Activated naive CD8-positive, alpha-beta T cell treated with anti-CD3 and anti-CD28 coated beads, Interleukin-2, amount 50 U/mL, for 24 hours (primary cell): ENCODE data around the gene CACNG3.
"Not testable (repeated sequence)": the region's sequence is repeated elsewhere in the genome, so short reads cannot be mapped to it uniquely, and the experiment has no call there.

Experiments
- ATAC-seq: fragments of 150-1000 bp; cut with Tn5 transposase; one replicate; pipeline ENCODE4 v1.10.0; 2021
- DNase-seq: peaks from one replicate; pipeline ENCODE4 v3.0.0; 2021
- H3K27ac Mint-ChIP-seq: one replicate; pipeline ENCODE4 v1.8.0; 2021; ENCODE audit warnings: mild to moderate bottlenecking, mixed read lengths
- H3K27me3 Mint-ChIP-seq: one replicate; pipeline ENCODE4 v1.8.0; 2021; ENCODE audit warnings: mixed read lengths
- H3K36me3 Mint-ChIP-seq: one replicate; pipeline ENCODE4 v1.8.0; 2021; ENCODE audit warnings: low read depth, mixed read lengths
- H3K4me1 Mint-ChIP-seq: one replicate; pipeline ENCODE4 v1.8.0; 2021; ENCODE audit warnings: mixed read lengths
- H3K4me3 Mint-ChIP-seq: one replicate; pipeline ENCODE4 v1.8.0; 2021; ENCODE audit warnings: mild to moderate bottlenecking, moderate library complexity, mixed read lengths
- H3K9me3 Mint-ChIP-seq: one replicate; pipeline ENCODE4 v1.8.0; 2021; ENCODE audit warnings: mixed read lengths

CACNG3 gene

DNA sequence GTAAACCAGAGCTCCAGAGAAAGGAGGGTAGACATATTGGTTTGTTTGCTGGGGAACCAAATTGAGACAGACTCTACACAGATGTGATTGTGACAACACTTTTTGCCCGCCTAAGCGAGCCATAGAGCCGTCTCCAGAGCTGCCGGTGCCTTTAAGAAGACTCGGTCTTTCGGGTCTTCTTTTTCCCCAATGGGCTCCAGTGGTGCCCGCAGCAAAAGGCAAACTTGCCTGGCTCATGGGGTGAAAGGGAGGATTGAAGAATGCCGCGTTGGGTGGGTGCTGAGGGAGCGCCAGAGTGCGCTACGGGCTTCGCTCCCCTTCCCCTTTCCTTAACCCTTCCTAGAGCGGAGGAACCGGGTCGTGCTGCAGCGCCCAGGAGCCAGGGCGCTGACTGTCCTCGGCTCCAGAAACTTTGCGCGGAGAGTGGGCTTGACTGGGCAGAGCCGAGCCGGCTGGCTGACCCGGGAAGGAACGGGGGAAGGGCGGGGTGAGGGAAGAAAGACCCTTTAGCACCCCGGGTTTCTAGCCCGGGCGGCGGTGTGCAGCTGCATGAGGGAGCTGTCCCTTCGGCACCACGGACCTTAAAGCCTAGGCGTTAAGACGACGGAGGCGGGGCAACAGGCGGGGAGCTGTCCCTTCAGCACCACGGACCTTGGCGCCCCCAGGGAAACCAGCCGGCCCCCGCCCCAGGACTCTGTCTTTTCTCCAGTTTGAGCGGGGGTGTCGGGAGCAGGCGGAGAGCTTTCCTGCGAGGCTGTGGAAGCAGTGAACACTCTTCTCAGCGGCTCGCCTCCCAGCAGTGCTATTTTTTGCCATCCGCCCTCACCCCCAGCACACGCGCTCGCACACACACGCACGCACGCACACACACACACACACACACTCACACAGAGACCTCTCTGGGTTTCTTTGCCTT, at the start of gene CACNG3:
TSS of gene CACNG3 (plus strand) at position 880 of the 916 bp plus-strand sequence. CDS start 420 bp downstream, outside the sequence.
- no peaks in the 10 kb centered on the region for H3K9me3 Mint-ChIP-seq
- no peak within 1 kb of the TSS for H3K4me3 Mint-ChIP-seq
- H3K4me1 Mint-ChIP-seq = no peaks in the 10 kb centered on the region
- no peaks in the 10 kb centered on the region for H3K36me3 Mint-ChIP-seq
- H3K27ac Mint-ChIP-seq = no peak within 1 kb of the TSS
- ATAC-seq = peak; percentile 52
- peaks cover 53% of the 10 kb centered on the region for H3K27me3 Mint-ChIP-seq
- DNase-seq = peak; percentile 65

DNA sequence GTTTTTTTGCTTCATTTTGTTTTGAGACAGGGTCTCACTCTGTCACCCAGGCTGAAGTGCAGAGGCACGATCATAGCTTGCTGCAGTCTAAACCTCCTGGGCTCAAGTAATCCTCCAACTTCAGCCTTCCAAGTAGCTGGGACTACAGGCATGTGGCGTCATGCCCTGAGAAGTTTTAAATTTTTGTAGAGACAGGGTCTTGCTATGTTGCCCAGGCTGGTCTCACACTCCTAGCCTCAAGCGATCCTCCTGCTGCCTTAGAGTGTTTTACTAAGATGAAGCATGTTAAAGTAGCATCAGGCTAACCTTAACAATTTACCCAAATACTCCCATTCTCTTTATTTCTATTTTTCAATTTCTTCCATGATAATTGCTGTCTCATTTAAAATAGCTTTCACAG, 49.2 kb upstream of the CACNG3 start:
- peaks cover 5% of the 10 kb centered on the region for H3K4me1 Mint-ChIP-seq
- no peak for ATAC-seq

DNA sequence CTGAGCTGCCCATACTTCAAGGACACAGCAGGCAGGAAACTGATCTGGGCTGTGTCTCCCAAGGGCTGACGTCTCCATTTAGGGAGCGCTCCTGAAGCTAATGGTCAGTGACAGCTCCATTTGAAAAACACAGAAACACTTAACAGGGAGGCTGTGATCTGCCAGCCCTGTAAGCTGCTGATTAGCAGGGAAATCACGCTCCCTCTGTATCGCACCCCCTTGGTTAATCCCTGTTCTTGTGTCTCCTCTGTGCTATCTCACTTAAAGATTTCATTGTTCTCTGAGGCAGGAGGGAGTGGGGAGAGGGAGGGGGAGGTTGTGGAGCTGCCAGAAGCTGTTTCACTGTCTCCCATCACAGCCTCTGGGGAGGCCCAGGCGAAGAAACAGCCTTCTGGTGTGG, 47.4 kb upstream of the CACNG3 start:
- DNase-seq (no peak), ATAC-seq (no peak)
- Mint-ChIP-seq H3K4me3 (no peak overlapping the region), H3K9me3 (no peaks in the 10 kb centered on the region), H3K4me1 (no peaks in the 10 kb centered on the region), H3K27ac (no peak overlapping the region), H3K27me3 (no peaks in the 10 kb centered on the region), H3K36me3 (peaks cover 42% of the 10 kb centered on the region)

More for the DNA sequence above, 49.2 kb upstream of the CACNG3 start:
- no peak for DNase-seq
- Mint-ChIP-seq H3K27ac (no peak overlapping the region), H3K27me3 (no peaks in the 10 kb centered on the region), H3K4me3 (no peak overlapping the region), H3K36me3 (peaks cover 40% of the 10 kb centered on the region), H3K9me3 (no peaks in the 10 kb centered on the region)

DNA sequence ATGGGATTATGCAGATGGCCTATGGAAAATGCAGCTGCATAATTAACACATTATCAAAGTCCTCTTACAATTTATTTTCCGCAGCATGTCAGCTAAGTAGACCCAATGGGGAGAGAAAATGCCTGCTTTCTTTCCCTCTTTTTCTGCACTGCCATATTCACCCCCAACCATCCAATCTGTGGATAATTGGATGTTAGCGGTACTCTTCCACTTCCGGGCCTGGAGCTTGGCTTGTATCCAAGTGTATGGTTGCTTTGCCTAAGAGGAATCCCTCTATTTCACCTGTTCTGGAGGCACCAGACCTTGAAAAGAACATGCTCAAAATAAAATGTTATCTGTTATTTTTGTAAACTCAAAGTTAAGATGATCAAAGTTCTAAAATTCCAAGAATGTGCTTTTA, 41.1 kb upstream of the CACNG3 start:
- H3K27ac Mint-ChIP-seq = no peak overlapping the region
- H3K36me3 Mint-ChIP-seq = peaks cover 46% of the 10 kb centered on the region
- H3K4me1 Mint-ChIP-seq = no peaks in the 10 kb centered on the region
- ATAC-seq = no peak
- no peaks in the 10 kb centered on the region for H3K9me3 Mint-ChIP-seq
- H3K4me3 Mint-ChIP-seq = no peak overlapping the region
- DNase-seq = no peak
- H3K27me3 Mint-ChIP-seq = no peaks in the 10 kb centered on the region

DNA sequence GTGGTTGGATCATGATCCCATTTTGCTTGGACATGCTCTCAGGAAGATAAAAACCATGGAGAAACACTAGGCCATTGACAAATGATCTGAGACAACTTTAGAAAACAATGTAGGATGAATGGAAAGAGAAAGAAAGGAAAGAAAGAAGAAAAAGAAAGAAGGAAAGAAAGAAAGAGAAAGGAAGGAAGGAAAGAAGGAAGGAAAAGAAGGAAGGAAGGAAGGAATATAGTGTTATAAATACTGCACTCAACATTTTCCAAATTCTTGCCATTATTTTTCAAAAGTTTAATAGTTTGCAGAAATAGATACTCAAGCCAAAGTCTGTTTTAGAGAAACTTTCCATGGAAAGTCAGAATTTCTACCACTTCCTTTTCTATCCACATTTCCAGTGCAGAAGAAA, 39.2 kb upstream of the CACNG3 start:
- ATAC-seq = no peak

DNA sequence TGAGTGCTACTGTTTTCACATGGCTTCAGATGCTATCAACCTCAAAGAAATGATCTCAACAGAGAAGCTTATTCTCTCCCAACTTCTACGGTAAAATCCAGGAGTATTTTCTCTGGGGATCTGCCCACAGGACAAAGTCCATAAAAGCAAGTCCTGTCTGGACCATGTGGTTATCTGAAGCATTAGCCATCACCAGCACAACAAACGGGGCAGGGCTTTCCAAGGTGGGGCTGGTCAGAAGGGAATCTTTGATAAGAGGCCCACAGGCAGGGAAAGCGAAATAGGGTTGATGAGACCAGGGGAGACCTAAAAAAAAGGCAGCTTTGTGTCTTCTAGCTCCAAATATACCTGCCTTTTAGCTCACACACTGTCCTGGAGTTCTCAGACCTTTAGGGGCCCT, 38.7 kb upstream of the CACNG3 start:
- no peak for ATAC-seq
- H3K4me1 Mint-ChIP-seq = no peaks in the 10 kb centered on the region
- no peak for DNase-seq
- peaks cover 59% of the 10 kb centered on the region for H3K36me3 Mint-ChIP-seq
- no peaks in the 10 kb centered on the region for H3K9me3 Mint-ChIP-seq
- H3K4me3 Mint-ChIP-seq = no peak overlapping the region
- H3K27me3 Mint-ChIP-seq = no peaks in the 10 kb centered on the region
- H3K27ac Mint-ChIP-seq = no peak overlapping the region

More for the DNA sequence above, 39.2 kb upstream of the CACNG3 start:
- Mint-ChIP-seq H3K4me3 (no peak overlapping the region), H3K27me3 (no peaks in the 10 kb centered on the region), H3K36me3 (peaks cover 57% of the 10 kb centered on the region), H3K4me1 (no peaks in the 10 kb centered on the region), H3K27ac (no peak overlapping the region), H3K9me3 (no peaks in the 10 kb centered on the region)
- DNase-seq = no peak

DNA sequence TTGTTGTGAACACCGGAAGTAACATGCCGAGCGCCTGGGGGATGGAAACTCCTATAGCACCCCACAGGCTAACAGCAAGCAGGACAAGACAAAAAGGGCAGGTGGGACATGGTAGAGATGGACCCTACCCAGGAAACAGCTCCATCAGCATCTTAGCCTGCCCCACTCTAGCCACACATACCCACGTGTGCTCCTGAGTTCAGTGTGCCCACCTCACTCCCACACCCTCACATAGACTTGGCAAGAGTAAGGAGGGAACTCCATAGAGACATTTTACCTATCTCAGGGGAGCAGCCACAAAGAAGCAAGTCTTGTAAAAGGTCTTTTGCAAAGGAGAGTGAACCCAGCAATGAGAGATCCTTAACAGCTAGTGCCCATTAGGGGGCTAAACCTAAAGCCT, 37.8 kb upstream of the CACNG3 start:
- Mint-ChIP-seq H3K27ac (no peak overlapping the region), H3K4me1 (no peaks in the 10 kb centered on the region), H3K36me3 (peaks cover 59% of the 10 kb centered on the region), H3K27me3 (no peaks in the 10 kb centered on the region), H3K4me3 (no peak overlapping the region), H3K9me3 (peaks cover 4% of the 10 kb centered on the region)
- no peak for DNase-seq
- ATAC-seq = no peak

DNA sequence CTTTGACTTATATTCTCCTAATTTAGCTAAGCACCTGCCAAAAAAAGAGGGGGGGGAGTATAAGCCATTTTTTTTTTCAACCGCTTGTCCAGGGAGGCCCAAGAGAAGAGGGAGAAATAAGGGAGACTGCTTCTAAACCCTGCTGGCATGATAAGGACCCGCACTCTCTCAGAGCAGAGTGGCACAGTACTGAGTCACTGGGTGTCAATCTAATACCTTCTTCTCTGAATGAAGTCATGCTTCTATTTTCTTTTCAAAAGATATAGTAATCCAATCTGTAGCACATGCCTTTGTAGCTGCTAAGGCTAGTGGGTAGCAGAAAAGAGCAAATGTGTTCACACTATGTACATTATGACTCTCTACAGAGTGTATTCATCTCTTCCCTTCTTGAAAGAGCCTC, 34.9 kb upstream of the CACNG3 start:
- peaks cover 7% of the 10 kb centered on the region for H3K9me3 Mint-ChIP-seq
- no peak overlapping the region for H3K4me3 Mint-ChIP-seq
- no peaks in the 10 kb centered on the region for H3K27me3 Mint-ChIP-seq
- ATAC-seq (no peak), DNase-seq (no peak)
- H3K36me3 Mint-ChIP-seq = peaks cover 40% of the 10 kb centered on the region
- H3K4me1 Mint-ChIP-seq = no peaks in the 10 kb centered on the region
- H3K27ac Mint-ChIP-seq = no peak overlapping the region

DNA sequence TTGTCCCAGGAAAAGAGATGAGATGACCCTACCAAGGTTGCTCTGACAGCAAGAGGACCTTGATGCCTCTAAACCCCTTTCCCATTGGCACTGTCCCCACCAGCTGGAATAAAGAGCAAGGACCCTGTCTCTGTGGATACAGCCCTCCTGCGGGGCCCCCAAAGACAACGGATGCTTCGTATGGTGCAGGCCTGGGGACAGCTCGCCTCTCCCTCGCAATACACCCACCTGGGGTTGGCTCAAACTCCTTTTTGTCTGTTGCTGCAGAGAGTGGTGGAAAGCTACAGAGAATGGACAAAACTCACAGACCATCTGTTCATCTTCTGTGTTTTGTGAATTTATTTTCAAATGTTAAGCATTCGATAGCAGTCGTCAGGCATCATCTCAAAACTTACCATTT, 27.6 kb upstream of the CACNG3 start:
- Mint-ChIP-seq H3K36me3 (no peaks in the 10 kb centered on the region), H3K4me3 (no peak overlapping the region), H3K9me3 (peaks cover 1% of the 10 kb centered on the region), H3K27me3 (no peaks in the 10 kb centered on the region), H3K4me1 (no peaks in the 10 kb centered on the region), H3K27ac (no peak overlapping the region)
- DNase-seq (no peak), ATAC-seq (no peak)

DNA sequence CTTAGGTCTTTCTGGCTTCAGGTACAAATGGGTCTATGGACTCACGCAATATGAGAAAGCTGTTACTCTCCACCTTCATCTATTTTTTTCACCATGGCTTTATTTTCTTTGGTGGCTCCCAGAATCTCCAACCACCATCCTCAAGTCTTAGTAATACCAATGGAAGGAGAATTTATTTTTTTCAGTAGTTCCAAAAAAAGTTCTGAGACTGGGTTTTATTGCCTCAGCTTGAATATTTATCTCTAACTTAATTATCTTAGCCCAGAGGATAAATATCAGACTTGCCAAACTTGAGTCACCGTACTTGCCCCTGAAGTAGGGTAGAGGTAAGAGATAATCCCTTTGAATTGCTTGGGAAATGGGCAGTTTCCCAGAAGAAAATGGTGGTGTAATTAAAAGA, 23.2 kb upstream of the CACNG3 start:
- no peaks in the 10 kb centered on the region for H3K4me1 Mint-ChIP-seq
- peaks cover 2% of the 10 kb centered on the region for H3K36me3 Mint-ChIP-seq
- DNase-seq = no peak
- ATAC-seq = no peak
- no peak overlapping the region for H3K4me3 Mint-ChIP-seq
- peaks cover 2% of the 10 kb centered on the region for H3K27me3 Mint-ChIP-seq
- H3K9me3 Mint-ChIP-seq = peaks cover 4% of the 10 kb centered on the region
- H3K27ac Mint-ChIP-seq = no peak overlapping the region

DNA sequence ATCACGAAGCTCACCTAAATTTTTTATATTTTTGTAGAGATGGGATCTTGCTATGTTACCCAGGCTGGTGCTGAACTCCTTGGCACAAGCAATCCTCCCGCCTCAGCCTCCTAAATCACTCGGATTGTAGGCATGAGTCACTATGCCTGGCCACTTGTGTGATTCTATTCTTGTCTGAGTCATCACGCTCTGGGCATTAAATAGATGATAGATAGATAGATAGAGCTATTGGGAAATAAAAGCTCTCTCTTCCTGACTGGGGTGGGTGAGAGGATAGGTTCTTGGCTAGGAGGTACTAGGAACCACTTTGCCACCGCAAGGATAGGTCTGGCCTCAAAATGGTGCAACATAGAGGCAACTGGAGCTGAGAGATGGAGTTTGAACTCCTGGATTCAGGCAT, 21.4 kb upstream of the CACNG3 start:
- DNase-seq = no peak
- Mint-ChIP-seq H3K4me1 (no peaks in the 10 kb centered on the region), H3K36me3 (peaks cover 2% of the 10 kb centered on the region), H3K27me3 (peaks cover 6% of the 10 kb centered on the region), H3K9me3 (peaks cover 19% of the 10 kb centered on the region), H3K27ac (no peak overlapping the region), H3K4me3 (no peak overlapping the region)
- no peak for ATAC-seq

DNA sequence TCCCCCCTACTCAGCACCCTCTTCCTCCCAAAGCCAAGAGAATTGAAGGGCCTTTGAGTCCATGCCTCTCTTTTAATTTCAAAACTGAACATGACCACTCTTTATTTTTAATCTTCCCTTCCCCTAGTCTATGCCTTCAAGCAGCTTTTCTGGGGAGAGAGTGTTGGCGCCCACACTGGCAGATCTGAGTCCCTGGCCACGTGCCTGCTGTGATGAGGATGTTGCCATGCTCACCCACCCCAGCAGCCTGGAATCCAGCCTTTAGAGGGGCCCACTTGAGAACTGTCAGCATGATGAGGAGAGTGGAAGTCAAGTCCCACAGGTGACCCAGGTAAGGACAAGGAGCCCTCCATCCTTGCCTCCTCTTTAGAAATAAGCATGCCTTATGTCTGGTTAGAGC, 20.3 kb upstream of the CACNG3 start:
- no peaks in the 10 kb centered on the region for H3K4me1 Mint-ChIP-seq
- peaks cover 19% of the 10 kb centered on the region for H3K9me3 Mint-ChIP-seq
- peaks cover 2% of the 10 kb centered on the region for H3K36me3 Mint-ChIP-seq
- DNase-seq = no peak
- ATAC-seq = no peak
- peaks cover 8% of the 10 kb centered on the region for H3K27me3 Mint-ChIP-seq
- H3K4me3 Mint-ChIP-seq = no peak overlapping the region
- no peak overlapping the region for H3K27ac Mint-ChIP-seq

DNA sequence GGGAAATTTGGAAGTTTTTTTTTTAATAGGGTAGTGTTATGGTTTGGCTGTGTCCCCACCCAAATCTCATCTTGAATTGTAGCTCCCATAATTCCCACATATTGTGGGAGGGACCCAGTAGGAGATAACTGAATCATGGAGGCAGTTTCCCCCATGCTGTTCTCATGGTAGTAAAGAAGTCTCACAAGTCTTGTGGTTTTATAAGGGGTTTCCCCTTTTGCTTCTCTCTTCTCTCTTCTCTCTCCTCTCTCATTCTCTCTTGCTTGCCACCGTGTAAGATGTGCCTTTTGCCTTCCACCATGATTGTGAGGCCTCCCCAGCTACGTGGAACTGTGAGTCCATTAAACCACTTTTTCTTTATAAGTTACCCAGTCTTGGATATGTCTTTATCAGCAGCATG, 17.3 kb upstream of the CACNG3 start:
- ATAC-seq, H3K36me3 Mint-ChIP-seq, H3K27ac Mint-ChIP-seq, H3K4me1 Mint-ChIP-seq, H3K4me3 Mint-ChIP-seq, DNase-seq: not testable (repeated sequence)
- H3K27me3 Mint-ChIP-seq = peaks cover 14% of the 10 kb centered on the region
- H3K9me3 Mint-ChIP-seq = peaks cover 19% of the 10 kb centered on the region

DNA sequence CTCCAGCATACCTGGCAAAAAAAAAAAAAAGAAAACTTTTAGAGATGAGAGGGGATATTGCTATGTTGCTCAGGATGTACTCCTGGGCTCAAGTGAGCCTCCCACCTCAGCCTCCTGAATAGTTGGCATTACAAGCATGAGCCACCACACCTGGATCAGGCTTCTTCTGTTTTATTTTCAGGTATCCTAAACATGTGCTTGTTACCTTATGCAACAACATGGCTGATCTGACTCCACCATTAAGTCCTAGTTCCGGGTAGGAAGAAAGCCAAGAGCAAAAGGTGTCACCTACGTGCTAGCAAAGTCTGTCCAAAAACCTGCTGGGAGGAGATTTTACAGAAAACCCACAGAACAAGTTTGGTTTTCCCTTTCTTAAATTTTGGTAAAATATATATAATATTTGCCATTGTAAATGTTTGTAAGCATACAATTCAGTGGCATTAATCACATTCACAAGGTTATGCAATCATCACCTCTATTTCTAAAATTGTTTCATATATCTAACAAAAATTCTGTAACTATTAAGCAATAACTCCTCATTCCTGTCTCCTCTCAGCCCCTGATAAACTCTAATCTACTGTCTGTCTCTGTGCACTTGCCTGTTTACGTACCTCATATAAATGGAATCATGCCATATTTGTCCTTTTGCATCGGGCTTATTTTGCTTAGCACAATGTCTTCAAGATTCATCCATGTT, 9.1 kb upstream of the CACNG3 start:
- Mint-ChIP-seq H3K4me3 (no peak overlapping the region), H3K36me3 (no peaks in the 10 kb centered on the region), H3K9me3 (no peaks in the 10 kb centered on the region), H3K27ac (no peak overlapping the region), H3K27me3 (peaks cover 12% of the 10 kb centered on the region), H3K4me1 (no peaks in the 10 kb centered on the region)
- ATAC-seq (no peak), DNase-seq (no peak)

DNA sequence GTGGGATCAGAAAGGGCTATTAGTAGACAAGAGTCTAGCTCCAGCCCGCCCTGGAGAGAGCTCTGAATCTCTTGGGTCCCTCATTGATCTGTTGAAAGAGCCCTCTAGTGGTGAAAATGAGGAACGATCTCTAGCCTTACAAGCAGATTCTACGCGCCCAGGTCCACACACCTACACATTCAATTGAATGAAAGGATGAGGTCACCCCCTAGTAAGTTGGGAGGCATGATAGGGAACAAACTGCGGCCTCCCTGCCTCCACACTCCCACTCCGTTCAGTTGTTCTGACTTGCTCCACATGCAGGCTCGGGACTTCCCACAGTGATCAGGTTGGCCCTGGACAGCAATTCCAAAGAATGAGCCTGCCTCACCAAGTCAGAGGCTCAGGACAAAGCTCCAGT, 2.9 kb upstream of the CACNG3 start:
- ATAC-seq = peak; percentile 46

More for the DNA sequence above, 2.9 kb upstream of the CACNG3 start:
- Mint-ChIP-seq H3K9me3 (no peaks in the 10 kb centered on the region), H3K27me3 (peaks cover 46% of the 10 kb centered on the region), H3K27ac (no peak overlapping the region), H3K4me3 (no peak overlapping the region), H3K36me3 (no peaks in the 10 kb centered on the region), H3K4me1 (no peaks in the 10 kb centered on the region)
- peak; percentile 18 for DNase-seq
